ENCODE measurements around the gene SMARCD2. TPM values are rescaled to one million over a fixed set of nuclear protein-coding genes. Genes with fewer than 3 reads are reported as not detected.
"Not testable (repeated sequence)": the region's sequence is repeated elsewhere in the genome, so short reads cannot be mapped to it uniquely, and the experiment has no call there.

Gene SMARCD2
- polyA plus RNA-seq (24.0 and 33.2 TPM in 2 replicates), polyA minus RNA-seq (20.3 and 29.7 TPM in 2 replicates)

DNA sequence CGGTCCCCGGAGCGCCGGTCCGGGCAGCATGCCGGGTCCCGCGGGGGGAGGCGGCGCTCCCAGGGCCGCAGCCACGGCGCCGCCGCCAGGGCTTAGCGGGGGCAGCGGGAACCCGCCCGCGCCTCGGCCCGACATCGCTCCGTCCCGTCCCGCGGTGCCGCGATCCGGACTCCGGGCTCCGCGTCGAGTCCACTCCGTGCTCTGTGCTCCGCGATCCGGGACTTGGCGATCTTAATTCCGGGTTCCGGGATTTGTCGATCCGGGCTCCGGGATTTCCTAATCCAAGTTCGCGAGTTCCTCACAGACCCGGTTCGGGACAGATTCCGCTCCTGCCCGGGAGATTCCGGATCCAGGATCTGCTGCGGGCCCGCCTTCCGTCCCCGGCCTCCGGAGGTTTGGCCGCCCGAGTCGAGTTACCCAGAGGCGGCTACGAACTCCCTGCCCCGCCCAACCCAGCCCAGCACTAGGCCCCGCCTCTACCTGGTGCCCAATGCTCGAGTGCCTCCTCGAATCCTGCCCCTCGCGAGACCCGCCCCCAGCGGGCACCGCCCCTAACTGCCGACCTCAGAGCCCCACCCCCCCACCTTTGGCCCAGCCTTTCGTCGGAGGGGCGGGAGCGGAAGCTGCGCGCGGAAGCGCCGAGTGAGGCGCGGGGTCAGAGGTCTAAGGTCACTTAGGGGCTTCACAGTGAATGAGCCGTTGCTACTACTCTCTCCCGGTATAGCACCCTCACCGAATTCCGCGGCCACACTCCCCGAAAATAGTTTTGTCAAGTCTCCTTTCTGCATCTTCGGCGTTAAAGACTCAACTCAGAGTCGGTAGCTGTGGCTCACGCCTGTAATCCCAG is at the start of gene SMARCD2:
SMARCD2 (minus strand) TSS at position 146 of the 847 bp plus-strand sequence; CDS start at position 135, 11 bp downstream.
- H3K4me2 ChIP-seq (ENCODE audit: low read length): peak within 1 kb of the TSS; percentile 83
- peak within 1 kb of the TSS; percentile 74 for H3K9ac ChIP-seq (ENCODE audit: low read length)
- peak within 1 kb of the TSS; percentile 44 for H3K27ac ChIP-seq (ENCODE audit: low read length)
- peaks cover 15% of the 10 kb centered on the region for H3K79me2 ChIP-seq (replicated peaks; ENCODE audit: insufficient read depth, low read length)
- no peaks in the 10 kb centered on the region for H3K9me3 ChIP-seq (ENCODE audit: low read length)
- no peaks in the 10 kb centered on the region for H4K20me1 ChIP-seq (ENCODE audit: insufficient read depth)
- H3K9me2 ChIP-seq (ENCODE audit: insufficient read depth, low read length): no peaks in the 10 kb centered on the region
- H3K36me3 ChIP-seq (ENCODE audit: insufficient read depth, low read length): no peaks in the 10 kb centered on the region
- H3K27me3 ChIP-seq (ENCODE audit: insufficient read depth, low read depth, low read length): no peaks in the 10 kb centered on the region
- TF ChIP-seq RAD21 (conservative IDR thresholded peaks at IDR 0.05) (no peak), EZH2 (IDR thresholded peaks at IDR 0.05; ENCODE audit: borderline replicate concordance, insufficient read depth, low read length, poor library complexity, severe bottlenecking) (no peak), POLR2AphosphoS5 (IDR thresholded peaks at IDR 0.05) (peak; percentile 67), EP300 (conservative IDR thresholded peaks at IDR 0.05; ENCODE audit: poor library complexity, severe bottlenecking) (peak; percentile 75), SMC3 (conservative IDR thresholded peaks at IDR 0.05; ENCODE audit: poor library complexity) (peak; percentile 34), TAF1 (IDR thresholded peaks at IDR 0.05; ENCODE audit: low read depth) (peak; percentile 61), MXI1 (conservative IDR thresholded peaks at IDR 0.05; ENCODE audit: poor library complexity, severe bottlenecking) (peak; percentile 58)
- TF ChIP-seq, protein P1, sequence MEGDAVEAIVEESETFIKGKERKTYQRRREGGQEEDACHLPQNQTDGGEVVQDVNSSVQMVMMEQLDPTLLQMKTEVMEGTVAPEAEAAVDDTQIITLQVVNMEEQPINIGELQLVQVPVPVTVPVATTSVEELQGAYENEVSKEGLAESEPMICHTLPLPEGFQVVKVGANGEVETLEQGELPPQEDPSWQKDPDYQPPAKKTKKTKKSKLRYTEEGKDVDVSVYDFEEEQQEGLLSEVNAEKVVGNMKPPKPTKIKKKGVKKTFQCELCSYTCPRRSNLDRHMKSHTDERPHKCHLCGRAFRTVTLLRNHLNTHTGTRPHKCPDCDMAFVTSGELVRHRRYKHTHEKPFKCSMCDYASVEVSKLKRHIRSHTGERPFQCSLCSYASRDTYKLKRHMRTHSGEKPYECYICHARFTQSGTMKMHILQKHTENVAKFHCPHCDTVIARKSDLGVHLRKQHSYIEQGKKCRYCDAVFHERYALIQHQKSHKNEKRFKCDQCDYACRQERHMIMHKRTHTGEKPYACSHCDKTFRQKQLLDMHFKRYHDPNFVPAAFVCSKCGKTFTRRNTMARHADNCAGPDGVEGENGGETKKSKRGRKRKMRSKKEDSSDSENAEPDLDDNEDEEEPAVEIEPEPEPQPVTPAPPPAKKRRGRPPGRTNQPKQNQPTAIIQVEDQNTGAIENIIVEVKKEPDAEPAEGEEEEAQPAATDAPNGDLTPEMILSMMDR (IDR thresholded peaks at IDR 0.05; ENCODE audit: poor library complexity, severe bottlenecking): peak; percentile 14
- TF ChIP-seq, protein P2, sequence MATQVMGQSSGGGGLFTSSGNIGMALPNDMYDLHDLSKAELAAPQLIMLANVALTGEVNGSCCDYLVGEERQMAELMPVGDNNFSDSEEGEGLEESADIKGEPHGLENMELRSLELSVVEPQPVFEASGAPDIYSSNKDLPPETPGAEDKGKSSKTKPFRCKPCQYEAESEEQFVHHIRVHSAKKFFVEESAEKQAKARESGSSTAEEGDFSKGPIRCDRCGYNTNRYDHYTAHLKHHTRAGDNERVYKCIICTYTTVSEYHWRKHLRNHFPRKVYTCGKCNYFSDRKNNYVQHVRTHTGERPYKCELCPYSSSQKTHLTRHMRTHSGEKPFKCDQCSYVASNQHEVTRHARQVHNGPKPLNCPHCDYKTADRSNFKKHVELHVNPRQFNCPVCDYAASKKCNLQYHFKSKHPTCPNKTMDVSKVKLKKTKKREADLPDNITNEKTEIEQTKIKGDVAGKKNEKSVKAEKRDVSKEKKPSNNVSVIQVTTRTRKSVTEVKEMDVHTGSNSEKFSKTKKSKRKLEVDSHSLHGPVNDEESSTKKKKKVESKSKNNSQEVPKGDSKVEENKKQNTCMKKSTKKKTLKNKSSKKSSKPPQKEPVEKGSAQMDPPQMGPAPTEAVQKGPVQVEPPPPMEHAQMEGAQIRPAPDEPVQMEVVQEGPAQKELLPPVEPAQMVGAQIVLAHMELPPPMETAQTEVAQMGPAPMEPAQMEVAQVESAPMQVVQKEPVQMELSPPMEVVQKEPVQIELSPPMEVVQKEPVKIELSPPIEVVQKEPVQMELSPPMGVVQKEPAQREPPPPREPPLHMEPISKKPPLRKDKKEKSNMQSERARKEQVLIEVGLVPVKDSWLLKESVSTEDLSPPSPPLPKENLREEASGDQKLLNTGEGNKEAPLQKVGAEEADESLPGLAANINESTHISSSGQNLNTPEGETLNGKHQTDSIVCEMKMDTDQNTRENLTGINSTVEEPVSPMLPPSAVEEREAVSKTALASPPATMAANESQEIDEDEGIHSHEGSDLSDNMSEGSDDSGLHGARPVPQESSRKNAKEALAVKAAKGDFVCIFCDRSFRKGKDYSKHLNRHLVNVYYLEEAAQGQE (IDR thresholded peaks at IDR 0.05; ENCODE audit: borderline replicate concordance): peak; percentile 26
- H2AFZ ChIP-seq (ENCODE audit: low read depth, low read length): peak within 1 kb of the TSS; percentile 44
- peak within 1 kb of the TSS; percentile 92 for H3K4me3 ChIP-seq (ENCODE audit: low read length)
- no peaks in the 10 kb centered on the region for H3F3A ChIP-seq (ENCODE audit: insufficient read depth, low read length, poor library complexity, severe bottlenecking)

DNA sequence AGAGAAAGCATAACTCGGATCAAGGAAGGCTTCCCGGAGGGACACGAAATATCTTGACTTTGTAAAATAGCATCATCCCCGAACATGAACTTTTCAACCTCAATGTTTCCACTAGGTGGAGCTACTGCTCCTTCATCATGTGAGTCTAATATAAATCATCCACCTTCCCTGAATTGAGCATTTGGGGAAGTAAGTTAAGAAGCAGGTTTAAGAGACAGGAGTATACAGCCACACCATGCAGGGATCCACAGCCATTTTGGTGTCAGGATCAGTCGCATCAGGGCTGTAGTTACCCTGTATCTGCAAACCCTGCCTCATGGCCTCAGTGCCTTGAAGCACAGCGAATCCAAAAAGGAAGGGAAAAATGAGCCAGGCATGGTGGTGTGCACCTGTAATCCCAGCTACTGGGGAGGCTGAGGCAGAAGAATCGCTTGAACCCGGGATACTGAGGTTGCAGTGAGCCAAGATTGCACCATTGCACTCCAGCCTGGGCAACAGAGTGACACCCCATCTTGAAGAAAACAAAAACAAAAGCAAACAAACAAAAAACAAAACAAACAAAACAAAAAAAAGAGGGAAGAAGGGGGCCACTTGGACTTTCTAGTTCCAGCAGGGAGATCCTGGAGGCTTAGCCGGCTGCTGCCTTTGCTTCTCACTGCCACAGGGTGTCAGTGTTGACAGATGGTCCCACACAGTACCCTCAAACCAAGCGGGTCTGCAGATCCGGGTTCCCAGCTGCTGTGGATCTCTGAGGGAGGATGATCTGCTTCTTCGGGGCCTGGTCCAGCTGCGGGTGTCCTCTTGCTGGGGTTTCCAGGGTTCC is 46.8 kb upstream of the SMARCD2 start:
- not testable (repeated sequence) for H2AFZ ChIP-seq (ENCODE audit: low read depth, low read length); H3K36me3 ChIP-seq (ENCODE audit: insufficient read depth, low read length); H3F3A ChIP-seq (ENCODE audit: insufficient read depth, low read length, poor library complexity, severe bottlenecking); H3K79me2 ChIP-seq (replicated peaks; ENCODE audit: insufficient read depth, low read length); H4K20me1 ChIP-seq (ENCODE audit: insufficient read depth); H3K4me2 ChIP-seq (ENCODE audit: low read length); H3K9me2 ChIP-seq (ENCODE audit: insufficient read depth, low read length); H3K27me3 ChIP-seq (ENCODE audit: insufficient read depth, low read depth, low read length); H3K9ac ChIP-seq (ENCODE audit: low read length); H3K27ac ChIP-seq (ENCODE audit: low read length); H3K4me3 ChIP-seq (ENCODE audit: low read length); H3K9me3 ChIP-seq (ENCODE audit: low read length)
- TF ChIP-seq RAD21 (conservative IDR thresholded peaks at IDR 0.05) (peak; percentile 10), SMC3 (conservative IDR thresholded peaks at IDR 0.05; ENCODE audit: poor library complexity) (peak; percentile 34)
- TF ChIP-seq, protein P1 (IDR thresholded peaks at IDR 0.05; ENCODE audit: poor library complexity, severe bottlenecking): peak; percentile 44

DNA sequence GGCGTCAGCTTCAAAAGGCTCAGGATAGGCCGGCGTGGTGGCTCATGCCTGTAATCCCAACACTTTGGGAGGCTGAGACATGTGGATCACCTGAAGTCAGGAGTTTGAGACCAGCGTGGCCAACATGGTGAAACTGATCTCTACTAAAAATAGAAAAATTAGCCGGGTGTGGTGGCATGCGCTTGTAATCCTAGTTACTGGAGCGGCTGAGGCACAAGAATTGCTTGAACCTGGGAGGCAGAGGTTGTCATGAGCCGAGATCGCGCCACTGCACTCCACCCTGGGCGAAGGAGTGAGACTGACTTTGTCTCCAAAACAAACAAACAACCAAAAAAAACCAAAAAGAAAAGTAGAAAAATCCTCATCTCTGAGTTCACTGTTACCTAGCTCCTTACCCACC is 42.6 kb upstream of the SMARCD2 start:
- H3K4me2 ChIP-seq (ENCODE audit: low read length); H2AFZ ChIP-seq (ENCODE audit: low read depth, low read length); H3K9me3 ChIP-seq (ENCODE audit: low read length): not testable (repeated sequence)

More for the DNA sequence above, 42.6 kb upstream of the SMARCD2 start:
- H3K27me3 ChIP-seq (ENCODE audit: insufficient read depth, low read depth, low read length); H3K79me2 ChIP-seq (replicated peaks; ENCODE audit: insufficient read depth, low read length); H3F3A ChIP-seq (ENCODE audit: insufficient read depth, low read length, poor library complexity, severe bottlenecking); H3K9ac ChIP-seq (ENCODE audit: low read length); H3K27ac ChIP-seq (ENCODE audit: low read length); H3K36me3 ChIP-seq (ENCODE audit: insufficient read depth, low read length); H3K4me3 ChIP-seq (ENCODE audit: low read length); H4K20me1 ChIP-seq (ENCODE audit: insufficient read depth); H3K9me2 ChIP-seq (ENCODE audit: insufficient read depth, low read length): not testable (repeated sequence)

Measured in neural cell (in vitro differentiated cells).